Measurements from ENCODE around the gene ROBO1.

Gene ROBO1

GRCh38 chr3:78831446-78831972, 936.3 kb downstream of the ROBO1 start:
- Histone ChIP-seq H3K27ac (ENCODE audit: low read depth, low read length) (no peak overlapping the region), H3K9me3 (ENCODE audit: control insufficient read depth, insufficient read depth, low read length) (no peaks in the 10 kb centered on the region), H3K36me3 (ENCODE audit: control insufficient read depth, insufficient read depth, low read length) (no peaks in the 10 kb centered on the region), H3K4me1 (ENCODE audit: control insufficient read depth, insufficient read depth, low read length) (no peaks in the 10 kb centered on the region), H3K4me3 (ENCODE audit: low read depth, low read length) (no peak overlapping the region), H3K27me3 (ENCODE audit: control insufficient read depth, insufficient read depth, low read length) (no peaks in the 10 kb centered on the region), H3K9ac (ENCODE audit: low read depth, low read length) (no peak overlapping the region)

GRCh38 chr3:78830470-78830869, 937.3 kb downstream of the ROBO1 start:
- Histone ChIP-seq H3K27me3 (ENCODE audit: control insufficient read depth, insufficient read depth, low read length) (no peaks in the 10 kb centered on the region), H3K4me3 (ENCODE audit: low read depth, low read length) (no peak overlapping the region), H3K27ac (ENCODE audit: low read depth, low read length) (no peak overlapping the region), H3K36me3 (ENCODE audit: control insufficient read depth, insufficient read depth, low read length) (no peaks in the 10 kb centered on the region), H3K9me3 (ENCODE audit: control insufficient read depth, insufficient read depth, low read length) (no peaks in the 10 kb centered on the region), H3K9ac (ENCODE audit: low read depth, low read length) (no peak overlapping the region), H3K4me1 (ENCODE audit: control insufficient read depth, insufficient read depth, low read length) (no peaks in the 10 kb centered on the region)

GRCh38 chr3:78827618-78828017, 940.2 kb downstream of the ROBO1 start:
- H3K27ac ChIP-seq (ENCODE audit: low read depth, low read length) = no peak overlapping the region
- H3K4me3 ChIP-seq (ENCODE audit: low read depth, low read length) = no peak overlapping the region
- no peaks in the 10 kb centered on the region for H3K9me3 ChIP-seq (ENCODE audit: control insufficient read depth, insufficient read depth, low read length)
- no peaks in the 10 kb centered on the region for H3K4me1 ChIP-seq (ENCODE audit: control insufficient read depth, insufficient read depth, low read length)
- no peak overlapping the region for H3K9ac ChIP-seq (ENCODE audit: low read depth, low read length)
- H3K36me3 ChIP-seq (ENCODE audit: control insufficient read depth, insufficient read depth, low read length) = no peaks in the 10 kb centered on the region
- no peaks in the 10 kb centered on the region for H3K27me3 ChIP-seq (ENCODE audit: control insufficient read depth, insufficient read depth, low read length)

- Histone ChIP-seq H3K27me3 (ENCODE audit: control insufficient read depth, insufficient read depth, low read length) (no peaks in the 10 kb centered on the region), H3K9me3 (ENCODE audit: control insufficient read depth, insufficient read depth, low read length) (no peaks in the 10 kb centered on the region), H3K9ac (ENCODE audit: low read depth, low read length) (no peak overlapping the region), H3K4me3 (ENCODE audit: low read depth, low read length) (no peak overlapping the region), H3K4me1 (ENCODE audit: control insufficient read depth, insufficient read depth, low read length) (no peaks in the 10 kb centered on the region), H3K36me3 (ENCODE audit: control insufficient read depth, insufficient read depth, low read length) (no peaks in the 10 kb centered on the region), H3K27ac (ENCODE audit: low read depth, low read length) (no peak overlapping the region)
These were observed 942.0 kb downstream of the ROBO1 start for GRCh38 chr3:78825858-78826215.

- no peaks in the 10 kb centered on the region for H3K27me3 ChIP-seq (ENCODE audit: control insufficient read depth, insufficient read depth, low read length)
- H3K9ac ChIP-seq (ENCODE audit: low read depth, low read length) = no peak overlapping the region
- H3K27ac ChIP-seq (ENCODE audit: low read depth, low read length) = no peak overlapping the region
- H3K9me3 ChIP-seq (ENCODE audit: control insufficient read depth, insufficient read depth, low read length) = no peaks in the 10 kb centered on the region
- no peaks in the 10 kb centered on the region for H3K4me1 ChIP-seq (ENCODE audit: control insufficient read depth, insufficient read depth, low read length)
- H3K4me3 ChIP-seq (ENCODE audit: low read depth, low read length) = no peak overlapping the region
- H3K36me3 ChIP-seq (ENCODE audit: control insufficient read depth, insufficient read depth, low read length) = no peaks in the 10 kb centered on the region
These were observed 942.5 kb downstream of the ROBO1 start for GRCh38 chr3:78825118-78825857.

GRCh38 chr3:78823859-78824258, 943.9 kb downstream of the ROBO1 start:
- Histone ChIP-seq H3K4me3 (ENCODE audit: low read depth, low read length) (no peak overlapping the region), H3K4me1 (ENCODE audit: control insufficient read depth, insufficient read depth, low read length) (no peaks in the 10 kb centered on the region), H3K36me3 (ENCODE audit: control insufficient read depth, insufficient read depth, low read length) (no peaks in the 10 kb centered on the region), H3K27me3 (ENCODE audit: control insufficient read depth, insufficient read depth, low read length) (no peaks in the 10 kb centered on the region), H3K27ac (ENCODE audit: low read depth, low read length) (no peak overlapping the region), H3K9ac (ENCODE audit: low read depth, low read length) (no peak overlapping the region), H3K9me3 (ENCODE audit: control insufficient read depth, insufficient read depth, low read length) (no peaks in the 10 kb centered on the region)

- H3K27ac ChIP-seq (ENCODE audit: low read depth, low read length) = no peak overlapping the region
- no peaks in the 10 kb centered on the region for H3K36me3 ChIP-seq (ENCODE audit: control insufficient read depth, insufficient read depth, low read length)
- H3K9ac ChIP-seq (ENCODE audit: low read depth, low read length) = no peak overlapping the region
- no peaks in the 10 kb centered on the region for H3K27me3 ChIP-seq (ENCODE audit: control insufficient read depth, insufficient read depth, low read length)
- H3K9me3 ChIP-seq (ENCODE audit: control insufficient read depth, insufficient read depth, low read length) = no peaks in the 10 kb centered on the region
- H3K4me3 ChIP-seq (ENCODE audit: low read depth, low read length) = no peak overlapping the region
- H3K4me1 ChIP-seq (ENCODE audit: control insufficient read depth, insufficient read depth, low read length) = no peaks in the 10 kb centered on the region
These were observed 944.4 kb downstream of the ROBO1 start for GRCh38 chr3:78823434-78823833.

GRCh38 chr3:78822726-78823125, 945.1 kb downstream of the ROBO1 start:
- Histone ChIP-seq H3K4me3 (ENCODE audit: low read depth, low read length) (no peak overlapping the region), H3K36me3 (ENCODE audit: control insufficient read depth, insufficient read depth, low read length) (no peaks in the 10 kb centered on the region), H3K9me3 (ENCODE audit: control insufficient read depth, insufficient read depth, low read length) (no peaks in the 10 kb centered on the region), H3K27me3 (ENCODE audit: control insufficient read depth, insufficient read depth, low read length) (no peaks in the 10 kb centered on the region), H3K4me1 (ENCODE audit: control insufficient read depth, insufficient read depth, low read length) (no peaks in the 10 kb centered on the region), H3K27ac (ENCODE audit: low read depth, low read length) (no peak overlapping the region), H3K9ac (ENCODE audit: low read depth, low read length) (no peak overlapping the region)

GRCh38 chr3:78820542-78820941, 947.3 kb downstream of the ROBO1 start:
- no peak overlapping the region for H3K4me3 ChIP-seq (ENCODE audit: low read depth, low read length)
- H3K9me3 ChIP-seq (ENCODE audit: control insufficient read depth, insufficient read depth, low read length) = no peaks in the 10 kb centered on the region
- no peaks in the 10 kb centered on the region for H3K27me3 ChIP-seq (ENCODE audit: control insufficient read depth, insufficient read depth, low read length)
- H3K36me3 ChIP-seq (ENCODE audit: control insufficient read depth, insufficient read depth, low read length) = no peaks in the 10 kb centered on the region
- H3K27ac ChIP-seq (ENCODE audit: low read depth, low read length) = no peak overlapping the region
- H3K4me1 ChIP-seq (ENCODE audit: control insufficient read depth, insufficient read depth, low read length) = no peaks in the 10 kb centered on the region
- H3K9ac ChIP-seq (ENCODE audit: low read depth, low read length) = no peak overlapping the region

- Histone ChIP-seq H3K27me3 (ENCODE audit: control insufficient read depth, insufficient read depth, low read length) (no peaks in the 10 kb centered on the region), H3K9ac (ENCODE audit: low read depth, low read length) (no peak overlapping the region), H3K4me3 (ENCODE audit: low read depth, low read length) (no peak overlapping the region), H3K4me1 (ENCODE audit: control insufficient read depth, insufficient read depth, low read length) (no peaks in the 10 kb centered on the region), H3K9me3 (ENCODE audit: control insufficient read depth, insufficient read depth, low read length) (no peaks in the 10 kb centered on the region), H3K36me3 (ENCODE audit: control insufficient read depth, insufficient read depth, low read length) (no peaks in the 10 kb centered on the region), H3K27ac (ENCODE audit: low read depth, low read length) (no peak overlapping the region)
These were observed 949.4 kb downstream of the ROBO1 start for GRCh38 chr3:78818161-78818985.

GRCh38 chr3:78814893-78815562, 952.8 kb downstream of the ROBO1 start:
- no peaks in the 10 kb centered on the region for H3K36me3 ChIP-seq (ENCODE audit: control insufficient read depth, insufficient read depth, low read length)
- no peak overlapping the region for H3K9ac ChIP-seq (ENCODE audit: low read depth, low read length)
- H3K4me3 ChIP-seq (ENCODE audit: low read depth, low read length) = no peak overlapping the region
- H3K27me3 ChIP-seq (ENCODE audit: control insufficient read depth, insufficient read depth, low read length) = no peaks in the 10 kb centered on the region
- H3K4me1 ChIP-seq (ENCODE audit: control insufficient read depth, insufficient read depth, low read length) = peaks cover 3% of the 10 kb centered on the region; the same call in 1 of the 2 replicates
- no peak overlapping the region for H3K27ac ChIP-seq (ENCODE audit: low read depth, low read length)
- no peaks in the 10 kb centered on the region for H3K9me3 ChIP-seq (ENCODE audit: control insufficient read depth, insufficient read depth, low read length)
